NCI-H146 (cell line): Measurements from ENCODE around the gene NCR3LG1.

Experiments used
- DNase-seq: peaks from one replicate; lab custom pipeline; 2025; lab: John Stamatoyannopoulos, UW

NCR3LG1 gene

GRCh38 chr11:17394743-17395390 is 43.3 kb downstream of the NCR3LG1 start:
- DNase-seq = no peak

DNA sequence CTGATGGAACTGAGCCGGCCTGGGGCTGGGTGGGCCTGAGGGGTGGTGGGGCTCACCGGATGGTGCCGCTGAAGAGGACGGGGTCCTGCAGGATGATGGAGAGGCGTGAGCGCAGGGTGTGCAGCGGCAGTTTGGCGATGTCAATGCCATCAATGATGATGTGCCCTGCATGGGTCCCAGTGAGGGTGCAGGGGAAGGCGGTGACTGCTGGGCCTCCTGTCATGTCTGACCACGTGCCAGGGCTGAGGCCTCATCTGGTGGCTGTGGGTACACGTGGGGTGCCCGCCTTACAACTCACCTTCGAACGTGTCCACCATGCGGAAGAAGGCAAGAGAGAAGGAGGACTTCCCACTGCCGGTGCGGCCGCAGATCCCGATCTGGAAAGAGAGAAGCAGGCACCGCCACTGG is 44.0 kb downstream of the NCR3LG1 start:
- DNase-seq = no peak

GRCh38 chr11:17395978-17396377 is 44.4 kb downstream of the NCR3LG1 start:
- no peak for DNase-seq

- DNase-seq = no peak
These were observed 45.2 kb downstream of the NCR3LG1 start for GRCh38 chr11:17396598-17397310.

GRCh38 chr11:17397311-17398002 is 45.9 kb downstream of the NCR3LG1 start:
- no peak for DNase-seq

DNA sequence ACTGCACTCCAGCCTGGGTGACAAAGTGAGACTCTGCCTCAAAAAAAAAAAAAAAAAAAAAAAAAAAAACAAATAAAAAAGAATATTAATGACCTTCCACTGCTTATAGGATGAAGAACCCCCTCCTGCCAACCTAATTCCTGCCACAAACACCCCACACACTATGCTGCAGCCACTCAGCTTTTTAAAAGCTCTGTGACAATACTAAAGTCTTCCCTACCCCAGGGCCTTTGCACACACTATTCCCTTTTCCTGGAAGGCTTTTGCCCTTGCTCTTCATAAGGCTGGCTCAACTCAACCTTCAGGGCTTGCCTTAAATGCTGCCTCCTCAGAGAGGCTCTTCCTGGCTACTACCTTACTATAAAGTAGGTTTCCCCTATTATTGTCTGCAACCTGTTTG is 47.6 kb downstream of the NCR3LG1 start:
- DNase-seq = no peak

- no peak for DNase-seq
These were observed 48.6 kb downstream of the NCR3LG1 start for GRCh38 chr11:17400048-17400775.

DNA sequence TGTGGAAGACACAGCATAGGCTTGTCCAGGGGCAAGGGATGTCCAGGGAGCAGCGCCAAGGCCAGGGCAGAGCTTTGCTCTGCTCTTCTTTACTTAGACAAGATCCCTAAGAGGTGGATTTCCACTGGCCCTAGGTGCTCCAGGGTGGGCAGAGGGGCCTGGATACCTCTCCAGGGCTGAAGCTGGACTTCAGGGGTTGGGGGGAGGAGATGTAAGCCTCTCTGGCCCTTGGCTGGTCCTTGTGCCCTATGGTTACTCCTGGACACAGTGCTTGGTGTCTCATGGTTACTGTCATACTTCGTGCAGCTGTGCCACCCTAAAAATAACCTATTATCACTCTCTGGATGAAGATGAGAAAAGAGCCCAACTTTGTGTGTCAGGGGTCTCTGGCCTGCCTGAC is 49.7 kb downstream of the NCR3LG1 start:
- no peak for DNase-seq

DNA sequence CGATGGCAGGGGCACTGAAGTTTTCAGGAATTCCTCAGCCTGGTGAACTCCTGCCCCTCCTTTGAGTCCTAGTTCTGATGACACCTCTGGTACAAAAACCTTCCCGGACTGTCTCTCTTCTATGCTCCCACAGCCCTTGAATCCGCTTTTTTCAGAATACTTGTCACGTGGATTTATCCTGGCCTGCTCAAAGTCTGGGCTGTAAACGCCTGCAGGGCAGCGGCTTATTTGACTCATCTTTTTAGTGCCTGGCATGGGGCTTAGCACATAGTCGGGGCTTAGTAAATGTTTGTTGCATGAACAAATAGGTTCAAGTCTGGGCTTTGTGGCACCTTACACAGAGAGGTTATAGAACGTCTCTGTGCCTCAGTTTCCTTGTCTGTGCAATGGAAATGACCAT is 50.2 kb downstream of the NCR3LG1 start:
- no peak for DNase-seq

GRCh38 chr11:17402486-17402885 is 50.9 kb downstream of the NCR3LG1 start:
- no peak for DNase-seq

DNA sequence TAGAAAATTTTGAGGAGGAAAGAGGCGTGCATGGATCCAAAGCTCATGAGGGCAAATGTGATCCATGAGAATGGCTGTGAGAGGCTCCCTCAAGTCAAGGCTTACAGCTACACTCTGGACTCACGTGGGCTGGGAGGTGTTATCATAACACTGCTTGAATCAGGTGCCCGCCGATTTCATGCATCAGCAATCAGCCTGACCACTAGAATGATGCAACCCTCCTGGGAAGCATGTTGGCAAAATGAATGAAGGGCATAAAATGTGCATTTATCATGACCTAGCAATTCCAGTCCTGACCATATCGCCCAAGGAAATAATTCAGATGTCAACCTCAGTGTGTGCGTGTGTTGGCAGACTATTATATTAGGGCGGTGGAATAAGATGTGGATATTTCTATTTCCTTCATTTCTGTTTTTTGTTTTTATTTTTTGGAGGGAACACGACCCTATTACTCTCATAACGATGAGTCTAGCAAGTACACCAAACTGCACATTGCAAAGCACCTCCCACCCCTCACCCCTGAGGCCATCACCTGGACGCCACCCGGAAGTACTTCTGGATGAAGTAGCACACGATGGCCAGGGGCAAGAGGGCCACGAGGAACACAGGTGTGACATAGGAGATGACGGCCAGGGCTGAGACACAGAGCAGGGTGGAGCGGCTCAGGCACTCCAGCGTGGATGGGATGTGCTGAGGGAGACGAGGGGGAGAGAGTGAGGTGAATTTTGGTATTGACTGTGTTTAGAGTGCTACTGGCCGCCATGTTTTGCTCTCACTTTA is 52.6 kb downstream of the NCR3LG1 start:
- no peak for DNase-seq

DNA sequence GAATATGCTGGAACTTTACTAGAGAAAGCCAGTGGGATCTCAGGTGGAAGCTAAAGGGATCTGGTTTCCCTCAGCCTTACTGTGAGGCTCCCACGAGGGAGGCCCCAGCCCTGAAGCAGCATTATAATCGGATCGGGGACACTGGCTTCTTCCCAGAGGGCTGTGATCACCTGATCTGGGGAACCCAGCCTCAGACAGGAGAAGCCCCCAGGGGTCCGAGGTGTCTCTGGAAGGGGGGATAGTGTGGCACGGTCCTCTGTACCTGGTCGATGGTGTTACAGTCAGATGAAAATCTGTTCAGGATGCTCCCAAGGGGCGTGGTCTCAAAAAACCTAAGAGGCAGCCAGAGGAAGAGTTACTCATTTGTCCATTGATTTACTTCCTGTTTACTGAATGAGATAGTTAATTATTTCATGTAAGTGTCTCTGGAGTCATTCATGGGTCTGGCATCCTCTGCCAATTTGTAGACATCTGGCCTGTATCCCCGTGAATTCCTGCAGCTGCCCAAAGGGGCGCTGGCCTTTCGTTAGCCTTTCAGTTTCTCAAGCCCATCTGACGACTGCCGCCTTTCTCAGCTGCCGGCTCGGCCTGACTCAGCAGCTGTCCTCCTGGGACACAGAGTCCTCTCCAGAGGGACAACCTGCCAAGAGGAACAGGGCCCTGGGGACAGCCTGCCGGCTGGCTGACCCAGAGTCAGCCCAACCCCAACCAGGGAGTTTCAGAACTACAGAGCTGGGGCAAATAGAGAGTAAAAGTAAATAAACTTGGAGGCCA is 53.8 kb downstream of the NCR3LG1 start:
- peak; percentile 33 for DNase-seq

DNA sequence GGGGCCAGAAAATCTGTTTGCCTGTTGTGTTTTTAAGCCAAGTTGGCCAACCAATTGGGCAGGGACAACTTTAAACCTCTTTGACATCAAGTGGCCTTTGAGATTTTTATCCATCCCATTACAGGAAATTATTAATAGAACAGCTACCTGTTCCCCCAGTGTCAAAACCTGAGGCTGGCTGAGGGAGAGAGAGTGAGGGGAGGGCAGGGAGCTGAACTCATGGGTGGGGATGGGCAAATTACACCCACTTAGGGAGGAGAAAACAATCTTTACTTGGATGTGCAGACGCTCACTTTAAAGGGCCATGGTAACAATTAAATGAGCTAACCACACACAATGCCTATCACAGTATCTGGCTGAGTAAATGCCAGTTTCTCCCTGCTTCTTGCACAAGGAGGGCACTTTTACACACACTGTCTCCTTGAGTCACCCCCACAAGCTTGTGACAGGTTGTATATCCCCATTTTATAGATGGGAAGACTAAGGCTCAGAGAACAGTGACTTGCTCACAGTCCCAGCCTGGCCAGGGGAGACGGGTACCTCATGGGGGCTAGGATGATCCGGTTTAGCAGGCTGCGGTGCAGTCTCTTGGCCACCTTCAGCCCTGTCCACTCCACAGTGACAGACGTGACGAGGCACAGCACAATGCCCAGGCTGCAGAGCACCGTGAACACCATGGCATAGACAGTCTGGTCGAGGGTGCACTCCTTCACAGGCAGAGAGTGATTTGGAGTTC is 54.6 kb downstream of the NCR3LG1 start:
- no peak for DNase-seq

DNA sequence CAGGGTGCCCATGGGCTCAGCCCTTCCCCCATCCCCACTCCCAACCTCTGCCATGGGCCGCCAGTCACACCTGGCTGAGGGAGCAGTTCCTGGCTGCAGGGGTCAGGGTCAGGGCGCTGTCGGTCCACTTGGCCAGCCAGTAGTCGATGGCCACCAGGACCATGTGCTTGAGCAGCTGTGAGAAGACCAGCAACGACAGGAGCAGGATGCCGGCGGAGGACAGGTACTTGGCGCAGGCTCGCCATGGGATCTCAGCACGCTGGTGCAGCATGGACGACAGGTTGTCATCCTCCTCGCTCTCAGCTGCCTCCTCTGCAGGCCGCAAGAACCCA is 55.2 kb downstream of the NCR3LG1 start:
- no peak for DNase-seq

DNA sequence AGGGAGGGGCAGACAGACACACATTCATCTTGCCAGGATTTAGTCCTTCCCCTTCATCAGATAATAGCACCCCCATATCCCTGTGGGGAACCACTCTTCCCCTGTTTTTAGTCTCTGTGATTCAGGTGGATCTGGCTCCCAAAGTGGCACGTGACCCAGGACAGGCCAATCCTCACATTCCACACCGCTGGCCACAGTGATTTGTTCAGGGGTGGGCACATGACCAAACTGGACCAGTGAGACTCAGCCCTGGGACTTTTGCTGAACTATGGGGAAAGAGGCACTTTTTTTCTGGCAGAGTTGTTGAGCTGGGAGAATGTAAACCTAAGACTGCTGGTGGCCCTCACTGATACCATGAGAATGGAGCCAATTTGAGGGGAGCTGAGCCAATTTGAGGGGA is 56.0 kb downstream of the NCR3LG1 start:
- DNase-seq = no peak

DNA sequence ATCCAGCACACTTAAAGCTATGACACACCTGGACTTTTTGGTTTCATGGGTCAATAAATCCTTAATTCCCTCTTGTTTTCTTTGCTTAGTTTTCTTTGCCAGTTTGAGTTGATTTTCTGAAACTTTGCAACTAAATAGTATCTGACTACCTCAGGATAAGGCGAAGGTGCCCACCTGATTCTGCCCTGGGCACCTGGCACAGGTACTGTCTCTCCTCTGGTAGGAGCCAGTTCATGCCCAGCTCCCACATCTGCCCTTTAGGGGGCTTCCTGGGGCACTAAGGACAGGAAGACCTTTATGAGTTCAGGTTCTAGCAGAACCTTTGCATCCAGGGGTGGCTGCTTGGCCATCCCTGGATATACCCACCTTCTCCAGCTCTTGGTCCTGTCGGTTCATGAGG is 56.4 kb downstream of the NCR3LG1 start:
- DNase-seq = no peak

GRCh38 chr11:17408641-17409040 is 57.0 kb downstream of the NCR3LG1 start:
- no peak for DNase-seq

DNA sequence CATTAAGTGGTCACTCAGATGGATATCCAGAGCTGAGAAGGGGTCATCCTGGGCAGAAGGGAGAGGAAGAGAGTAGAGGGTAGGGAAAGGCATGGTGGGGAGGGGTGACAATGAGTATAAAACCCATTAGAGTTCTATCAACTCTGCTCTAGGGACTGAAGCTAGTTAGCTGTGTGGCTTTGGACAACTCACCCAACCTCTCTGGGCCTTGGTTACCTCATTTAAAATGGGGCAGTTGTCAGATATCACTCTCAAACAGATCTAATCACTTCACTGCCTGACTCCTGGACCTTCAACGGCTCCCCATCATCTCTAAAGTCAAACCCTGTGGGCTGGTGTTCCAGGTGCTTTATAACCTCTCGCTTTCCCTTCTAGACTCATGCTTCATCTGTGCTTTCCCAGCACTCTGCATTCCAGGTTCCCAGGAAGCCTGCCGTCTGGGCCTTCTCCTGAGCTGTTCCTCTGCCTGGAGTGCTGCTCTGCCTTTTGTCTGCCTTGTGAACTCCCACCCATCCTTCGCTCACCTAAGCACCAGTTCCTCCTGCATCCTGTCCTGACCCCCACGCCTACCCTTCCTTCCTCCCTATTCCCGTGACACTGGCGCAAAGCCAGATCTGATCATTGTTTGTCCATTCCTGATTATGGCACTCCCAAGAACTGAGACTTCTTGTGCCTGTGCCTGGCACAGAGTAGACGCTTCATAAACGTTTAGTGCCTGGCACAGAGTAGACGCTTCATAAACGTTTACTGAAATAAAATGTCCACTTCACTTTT is 59.2 kb downstream of the NCR3LG1 start:
- no peak for DNase-seq

GRCh38 chr11:17411418-17411817 is 59.8 kb downstream of the NCR3LG1 start:
- no peak for DNase-seq
